Measurements from ENCODE around the gene LPO. TPM values are rescaled to one million over a fixed set of nuclear protein-coding genes. Genes with fewer than 3 reads are reported as not detected.

The LPO gene
- total RNA-seq, 1 donor from 2014 or later, result not detected

GRCh38 chr17:58276423-58276822 lies 38.0 kb downstream of the LPO start:
- no peak for DNase-seq (ENCODE audit: extremely low read depth, low read depth, low spot score)

DNA sequence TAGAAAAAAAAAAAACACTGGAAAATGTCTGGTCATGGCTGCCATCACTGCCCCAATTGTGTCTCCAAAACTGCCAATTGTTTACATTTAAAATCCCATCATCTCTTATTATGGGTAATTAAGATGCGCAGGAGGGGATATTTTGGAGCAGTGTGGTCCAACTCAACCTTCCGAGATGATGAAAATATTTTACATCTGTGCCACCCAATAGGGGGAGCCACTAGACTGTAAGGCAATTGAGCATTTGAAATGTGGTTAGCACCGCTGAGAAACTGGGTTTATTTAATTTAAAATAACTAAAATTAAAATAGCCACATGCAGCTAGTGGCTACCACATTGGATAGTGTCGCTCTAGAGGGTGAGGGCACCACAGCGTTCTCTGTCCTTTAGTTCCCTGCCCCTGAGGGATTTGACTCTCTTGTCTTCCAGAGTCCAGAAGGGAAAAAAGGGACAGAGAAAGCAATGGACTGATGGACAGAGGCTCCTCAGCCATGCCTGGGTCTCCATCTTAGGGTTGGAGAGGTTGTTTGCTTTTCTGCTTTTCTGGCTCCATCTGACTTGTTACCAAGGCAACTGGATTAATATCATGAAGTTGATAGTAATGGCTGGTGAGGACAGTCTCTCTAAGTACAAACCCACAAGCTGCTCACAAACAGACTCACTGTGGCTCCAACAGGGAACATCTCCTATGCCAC lies 38.9 kb downstream of the LPO start:
- no peak for DNase-seq (ENCODE audit: extremely low read depth, low read depth, low spot score)

DNA sequence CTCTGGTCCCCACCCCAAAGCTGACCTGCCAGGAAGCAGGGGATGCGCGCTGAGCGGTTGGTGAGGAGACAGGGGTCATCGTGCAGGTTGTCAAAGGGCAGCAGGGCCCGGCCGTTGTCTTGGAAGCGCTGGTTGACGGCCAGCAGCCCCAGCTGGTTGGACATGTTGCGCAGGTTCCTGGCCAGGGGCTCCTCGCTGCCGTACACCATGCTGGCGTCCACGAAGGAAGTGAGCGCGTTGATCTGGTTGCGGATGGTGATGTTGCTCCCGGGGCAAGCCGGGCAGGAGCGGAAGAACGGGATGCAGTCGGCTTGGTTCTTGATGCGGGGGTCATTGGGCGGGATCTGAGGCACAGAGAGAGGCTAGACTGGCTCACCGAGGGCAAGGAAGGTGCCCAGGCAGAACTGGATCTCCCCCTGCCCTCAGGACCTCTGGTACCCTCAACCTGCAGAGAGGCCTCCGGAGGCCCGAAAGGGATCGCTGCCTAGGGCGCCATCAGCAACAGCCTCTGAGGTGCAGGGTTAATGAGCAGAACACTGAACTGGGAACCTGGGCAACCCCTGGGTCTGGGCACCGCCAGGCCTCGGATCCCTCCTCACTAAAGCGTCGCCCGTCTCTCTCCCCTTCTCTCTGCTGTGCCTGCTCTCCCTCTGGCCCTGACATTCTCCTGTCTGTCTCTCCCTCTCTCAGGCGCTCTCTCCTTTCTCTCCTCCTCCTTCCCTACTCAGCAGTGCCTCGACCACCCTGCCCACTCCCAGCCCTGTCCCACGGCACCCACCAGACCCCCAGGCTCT lies 39.6 kb downstream of the LPO start:
- no peak for DNase-seq (ENCODE audit: extremely low read depth, low read depth, low spot score)

DNA sequence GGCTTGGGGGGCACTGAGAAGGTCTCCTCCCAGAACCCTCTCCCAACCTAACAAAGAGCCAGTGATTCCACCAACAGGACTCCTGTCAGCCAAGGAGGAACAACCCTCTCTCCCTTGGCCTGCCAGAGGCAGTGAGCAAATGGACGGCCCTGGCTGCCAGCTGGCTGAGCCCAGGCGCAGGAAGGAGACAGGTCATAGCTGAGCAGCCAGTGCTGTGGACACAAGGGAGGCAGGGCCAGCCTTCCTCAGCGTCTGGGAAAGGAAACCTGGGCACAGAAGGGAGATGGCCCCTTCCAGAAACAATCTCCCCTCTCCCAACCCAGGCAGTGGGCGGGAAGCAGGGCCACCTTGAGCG lies 40.3 kb downstream of the LPO start:
- DNase-seq (ENCODE audit: extremely low read depth, low read depth, low spot score), result no peak

- DNase-seq (ENCODE audit: extremely low read depth, low read depth, low spot score), result no peak
Observed at GRCh38 chr17:58279016-58279711, 40.8 kb downstream of the LPO start.

- no peak for DNase-seq (ENCODE audit: extremely low read depth, low read depth, low spot score)
Observed at GRCh38 chr17:58279736-58280479, 41.5 kb downstream of the LPO start.

DNA sequence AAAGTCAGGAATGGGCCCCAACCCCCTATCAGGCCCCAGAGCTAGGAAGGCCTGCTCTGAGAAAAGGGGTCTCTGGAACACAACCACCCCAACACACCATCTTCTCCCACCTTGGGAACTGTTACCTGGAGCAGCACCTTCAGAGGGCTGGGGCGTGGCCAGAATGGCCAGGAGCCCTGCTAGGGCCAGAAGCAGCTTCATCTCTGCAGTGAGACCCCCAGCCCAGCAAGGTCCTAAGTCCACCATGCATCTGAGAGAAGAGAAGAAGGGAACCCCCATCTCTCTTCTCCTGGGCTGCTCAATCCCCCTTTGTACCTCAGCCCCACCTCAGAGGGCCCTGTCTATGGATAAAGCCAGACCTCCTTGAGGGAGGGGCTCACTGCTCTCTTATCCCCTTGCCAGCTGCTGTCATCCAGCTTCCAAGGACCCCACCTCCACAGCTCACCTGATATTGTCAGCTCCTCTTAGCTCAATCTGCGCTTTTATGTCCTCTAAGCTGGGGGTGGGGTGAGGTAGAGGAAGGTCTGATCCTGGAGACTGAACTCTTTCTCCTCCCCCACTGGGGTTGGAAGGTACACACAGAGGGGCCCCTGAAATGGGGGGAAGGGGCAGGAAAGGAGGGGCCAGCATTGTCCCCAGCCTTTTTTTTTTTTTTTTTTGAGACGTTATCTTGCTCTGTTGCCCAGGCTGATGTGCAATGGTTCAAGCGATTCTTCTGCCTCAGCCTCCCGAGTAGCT lies 42.3 kb downstream of the LPO start, which contains the start of gene MPO:
Gene MPO (minus strand): TSS at position 456 of the 738 bp plus-strand sequence. CDS start 177 bp downstream, at position 279.
- DNase-seq (ENCODE audit: extremely low read depth, low read depth, low spot score), result no peak

- DNase-seq (ENCODE audit: extremely low read depth, low read depth, low spot score), result no peak
Observed at GRCh38 chr17:58281511-58282011, 43.2 kb downstream of the LPO start.

DNA sequence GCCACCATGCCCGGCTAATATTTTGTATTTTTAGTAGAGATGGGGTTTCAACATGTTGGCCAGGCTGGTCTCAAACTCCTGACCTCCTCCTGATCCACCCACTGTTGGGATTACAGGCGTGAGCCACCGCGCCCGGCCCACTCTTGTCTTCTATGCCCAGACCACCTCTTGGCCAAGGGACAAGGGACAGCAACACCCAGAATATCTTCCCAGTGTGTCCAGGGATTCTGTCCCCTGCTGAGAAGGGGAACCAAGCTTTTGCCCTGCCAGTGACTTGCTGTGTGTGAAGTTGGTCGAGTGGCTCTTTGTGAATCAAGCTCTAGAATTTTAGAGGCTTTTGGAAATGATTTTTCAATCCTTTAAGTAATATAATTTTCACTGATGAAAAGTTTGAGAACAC lies 44.1 kb downstream of the LPO start:
- no peak for DNase-seq (ENCODE audit: extremely low read depth, low read depth, low spot score)

DNA sequence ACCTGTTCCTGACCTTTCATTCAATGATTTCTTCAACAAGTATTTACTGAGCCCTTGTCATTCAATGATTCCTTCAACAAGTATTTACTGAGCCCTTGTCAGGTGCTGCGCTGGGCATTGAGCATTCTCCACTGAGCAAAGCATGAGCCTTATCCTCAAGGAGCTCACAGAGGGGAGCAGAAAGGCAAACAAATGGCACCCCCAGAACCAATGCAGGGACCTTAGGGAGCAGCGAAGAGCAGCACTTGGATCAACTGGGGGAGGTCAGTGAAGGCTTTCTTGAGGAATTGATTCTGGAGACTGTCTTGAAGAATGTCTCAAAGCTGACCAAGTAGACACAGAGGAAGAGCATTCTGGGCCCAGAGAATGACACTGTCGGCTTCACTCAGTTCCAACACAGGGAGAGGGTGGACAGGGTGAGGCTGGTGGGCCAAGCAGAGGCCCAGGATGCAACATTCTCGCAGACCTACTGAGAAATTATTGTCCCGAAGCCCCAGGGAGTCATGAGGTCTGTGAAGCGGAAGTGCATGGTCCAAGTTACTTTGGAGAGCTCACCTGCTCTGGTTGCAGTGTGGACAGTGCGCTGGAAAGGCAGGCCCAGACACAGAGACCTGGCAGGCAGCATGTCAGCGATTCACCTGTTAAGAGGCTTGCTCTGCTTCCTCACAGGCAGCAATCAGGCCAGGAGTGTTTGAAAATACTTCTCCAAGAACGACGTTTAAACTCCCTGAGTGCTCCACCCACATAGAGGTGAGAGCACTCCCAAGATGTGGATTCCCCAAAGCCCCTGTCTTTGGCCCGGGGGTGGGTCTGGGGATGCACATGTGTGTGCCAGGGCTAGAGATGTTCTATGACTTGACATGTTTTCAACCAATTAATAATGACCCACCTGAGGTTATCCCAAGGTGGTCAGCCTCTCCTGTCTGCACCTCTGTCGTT lies 45.6 kb downstream of the LPO start:
- DNase-seq (ENCODE audit: extremely low read depth, low read depth, low spot score), result no peak

DNA sequence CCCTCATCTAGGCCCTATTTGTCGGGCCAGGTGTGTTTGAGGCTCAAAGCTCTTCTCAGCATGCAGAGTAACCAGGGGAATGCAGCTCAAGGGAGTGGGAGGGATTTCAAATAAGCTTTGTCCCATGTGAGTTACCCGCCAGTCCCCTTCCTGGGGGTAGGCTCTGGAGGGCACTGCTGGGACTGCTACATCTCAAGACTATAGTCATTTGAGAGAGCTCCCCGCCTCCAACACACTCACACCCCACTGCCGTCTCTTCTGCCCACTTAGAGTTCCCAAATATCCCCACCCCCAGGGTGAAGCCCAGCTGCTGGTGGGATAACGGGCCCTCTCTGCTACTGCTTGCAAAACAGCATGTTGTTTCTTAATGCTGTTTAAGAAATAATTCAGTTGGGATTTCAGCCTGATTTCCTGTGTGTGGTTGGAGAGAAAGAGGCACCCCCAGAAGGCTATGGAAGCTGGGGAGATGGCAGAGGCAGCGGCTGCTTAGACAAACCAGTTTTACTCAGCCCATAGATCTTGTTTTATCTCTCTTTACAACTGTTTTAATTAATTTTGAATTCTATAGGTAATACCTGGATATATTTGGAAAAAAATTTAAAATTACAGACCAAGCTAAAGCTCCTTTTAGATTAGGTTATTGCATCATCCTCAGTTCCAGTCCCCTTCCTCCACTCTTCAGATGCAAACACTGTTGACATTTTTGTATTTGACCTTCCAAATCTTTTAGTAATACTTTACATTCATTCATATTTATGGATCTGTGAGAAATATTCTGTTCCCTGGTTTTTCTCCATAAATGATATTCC lies 46.4 kb downstream of the LPO start:
- no peak for DNase-seq (ENCODE audit: extremely low read depth, low read depth, low spot score)

- no peak for DNase-seq (ENCODE audit: extremely low read depth, low read depth, low spot score)
Observed at GRCh38 chr17:58285422-58285810, 47.0 kb downstream of the LPO start.

DNA sequence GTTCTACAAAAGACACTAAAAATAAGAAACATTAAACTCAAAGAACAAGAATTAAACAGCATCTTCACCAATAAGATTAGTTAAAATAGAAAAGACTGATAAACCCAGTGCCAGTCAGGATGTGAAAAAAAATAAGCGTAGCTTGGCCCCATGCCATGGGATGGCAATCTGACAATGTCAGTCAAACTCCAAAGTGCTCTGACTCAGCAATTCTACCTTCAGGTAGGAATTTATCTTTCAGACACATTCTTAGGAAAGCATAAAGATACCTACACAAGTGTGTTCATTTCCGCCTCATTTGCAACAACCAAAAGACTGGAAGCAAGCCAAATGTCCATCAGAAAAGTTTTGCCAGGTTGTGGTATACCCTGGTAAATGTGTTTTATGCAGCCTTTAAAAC lies 51.5 kb downstream of the LPO start:
- no peak for DNase-seq (ENCODE audit: extremely low read depth, low read depth, low spot score)

GRCh38 chr17:58291246-58291645 lies 52.9 kb downstream of the LPO start:
- no peak for DNase-seq (ENCODE audit: extremely low read depth, low read depth, low spot score)

- DNase-seq (ENCODE audit: extremely low read depth, low read depth, low spot score), result no peak
Observed at GRCh38 chr17:58294034-58294433, 55.6 kb downstream of the LPO start.

GRCh38 chr17:58300336-58300735 lies 62.0 kb downstream of the LPO start:
- DNase-seq (ENCODE audit: extremely low read depth, low read depth, low spot score), result no peak

GRCh38 chr17:58301504-58302150 lies 63.2 kb downstream of the LPO start:
- no peak for DNase-seq (ENCODE audit: extremely low read depth, low read depth, low spot score)

Data from glomerular endothelial cell (primary cell).